HG02981 (cell line): ENCODE measurements around the gene REELD1.

Experiments used
- ATAC-seq: cut with Tn5 transposase; IDR thresholded peaks from one replicate; pipeline ENCODE4 v1.9.1; 2021; ENCODE audit warnings: mild to moderate bottlenecking, moderate library complexity; ENCODE audit not compliant: unreplicated experiment

The REELD1 gene

DNA sequence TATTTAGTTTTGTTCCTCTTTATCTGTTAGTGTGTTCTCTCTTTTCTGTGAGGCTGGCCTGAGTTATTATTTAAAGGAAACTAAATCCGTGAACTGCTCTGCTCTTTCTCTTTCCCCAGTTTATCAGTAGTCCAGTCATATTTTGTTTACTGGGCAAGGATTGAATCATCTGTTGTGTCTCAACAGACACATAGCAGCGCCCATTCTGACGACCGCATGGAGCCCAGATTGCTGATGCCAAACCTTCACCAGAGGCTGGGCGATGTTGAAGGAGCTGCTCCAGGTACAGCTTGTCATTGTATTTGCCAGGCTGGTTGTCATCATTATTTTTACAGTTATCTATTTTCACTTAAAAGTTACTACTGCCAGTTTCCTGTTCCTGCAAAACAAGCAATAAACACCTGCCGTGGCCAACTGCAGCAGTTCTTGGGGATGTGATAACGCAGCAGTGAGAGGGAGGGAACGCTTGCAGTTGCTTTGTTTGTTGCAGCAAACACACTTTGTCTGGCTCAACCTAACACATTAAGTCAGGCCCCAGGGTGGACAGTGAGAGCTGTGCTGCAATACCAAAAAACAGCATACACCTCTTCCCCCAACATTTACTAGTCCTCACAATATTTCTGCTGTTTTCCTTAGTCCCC, 10.1 kb downstream of the REELD1 start:
- no peak for ATAC-seq

DNA sequence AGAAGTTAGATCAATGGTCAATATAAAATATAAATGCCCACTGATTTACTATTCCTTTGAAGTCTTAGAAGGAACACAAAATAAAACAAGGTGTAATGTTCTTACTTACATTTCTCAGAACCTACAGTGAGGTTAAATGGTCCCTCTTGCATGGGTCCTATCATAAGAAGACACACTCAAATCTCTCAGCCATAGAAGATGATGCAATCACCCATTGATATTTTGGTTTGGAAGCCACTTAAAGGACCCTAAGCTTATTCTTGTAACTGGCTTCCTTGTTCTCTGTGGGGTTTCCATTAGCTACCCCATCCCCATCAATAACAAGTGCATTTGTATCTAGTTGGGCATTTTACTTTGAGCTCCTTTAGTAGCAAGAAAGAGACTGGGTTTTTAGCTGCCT, 15.1 kb downstream of the REELD1 start:
- no peak for ATAC-seq

DNA sequence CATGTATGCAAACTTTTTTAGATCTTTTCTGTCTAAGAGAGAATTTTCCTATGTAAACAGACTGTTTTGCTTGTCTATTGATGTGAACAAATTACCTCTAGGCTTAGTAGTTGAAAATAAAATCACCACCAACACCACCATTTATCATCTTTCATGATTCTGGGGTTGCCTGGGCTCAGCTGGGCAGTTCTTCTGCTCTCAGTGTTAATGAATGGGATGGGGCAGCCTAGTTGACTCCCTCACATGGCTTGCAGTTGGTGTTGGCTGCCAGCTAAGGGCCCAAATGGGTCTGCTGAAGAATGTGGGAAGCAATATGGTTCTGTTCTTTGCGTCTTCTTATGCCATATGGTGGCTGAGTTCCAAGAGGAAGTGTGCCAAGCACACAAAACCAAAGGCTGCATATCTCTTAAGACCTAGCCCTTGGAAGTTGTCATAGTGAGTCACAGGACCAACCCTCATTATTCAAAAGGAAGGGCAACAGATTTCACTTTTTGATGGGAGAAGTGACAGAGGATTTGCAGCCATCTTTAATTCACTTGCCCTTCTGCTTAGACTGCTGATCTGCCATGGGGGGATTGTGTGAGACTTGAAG, 17.9 kb downstream of the REELD1 start:
- no peak for ATAC-seq

DNA sequence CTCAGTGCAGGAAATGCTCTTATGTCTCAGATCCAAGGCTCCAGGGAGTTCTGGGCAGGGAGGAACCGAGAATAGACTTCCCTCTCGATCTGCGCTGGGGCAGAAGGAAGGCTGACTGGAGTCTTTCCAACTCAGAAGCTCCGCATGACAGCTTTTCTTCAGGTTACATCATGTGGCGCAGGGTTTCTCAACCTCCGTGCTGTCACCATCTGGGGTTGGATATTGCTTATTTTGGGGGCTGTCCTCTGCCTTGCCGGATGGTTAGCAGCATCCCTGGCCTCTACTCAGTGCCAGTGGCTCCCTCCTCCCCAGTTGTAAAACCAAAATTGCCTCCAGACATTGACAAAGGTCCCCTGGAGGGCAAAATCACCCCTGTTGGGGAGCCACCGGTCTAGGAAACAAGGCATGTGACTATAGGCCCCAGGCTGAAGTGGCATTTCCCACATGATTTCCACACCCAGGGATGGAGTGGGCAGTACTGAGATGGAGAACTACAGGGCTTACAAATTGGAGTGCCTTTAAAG, 21.4 kb downstream of the REELD1 start:
- ATAC-seq, result no peak

DNA sequence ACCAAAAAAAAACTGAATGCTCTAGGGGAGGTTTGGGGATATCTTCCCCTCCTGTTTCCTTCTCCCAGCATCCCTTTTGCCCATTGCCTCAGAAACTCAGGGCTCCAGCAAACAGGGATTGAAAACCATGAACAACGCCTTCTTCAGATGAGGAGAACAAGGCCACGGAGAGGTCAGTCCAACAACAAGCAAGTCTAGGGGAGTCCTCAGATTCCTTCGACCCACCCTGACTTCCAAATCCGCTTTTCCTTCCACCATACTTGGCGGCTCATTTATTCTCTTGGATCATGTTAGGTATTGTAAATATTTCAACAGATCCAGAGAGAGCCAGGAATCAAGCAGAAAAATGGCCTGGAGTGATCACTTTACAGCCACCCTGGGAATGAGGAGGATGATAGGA, 21.9 kb downstream of the REELD1 start:
- ATAC-seq, result no peak

DNA sequence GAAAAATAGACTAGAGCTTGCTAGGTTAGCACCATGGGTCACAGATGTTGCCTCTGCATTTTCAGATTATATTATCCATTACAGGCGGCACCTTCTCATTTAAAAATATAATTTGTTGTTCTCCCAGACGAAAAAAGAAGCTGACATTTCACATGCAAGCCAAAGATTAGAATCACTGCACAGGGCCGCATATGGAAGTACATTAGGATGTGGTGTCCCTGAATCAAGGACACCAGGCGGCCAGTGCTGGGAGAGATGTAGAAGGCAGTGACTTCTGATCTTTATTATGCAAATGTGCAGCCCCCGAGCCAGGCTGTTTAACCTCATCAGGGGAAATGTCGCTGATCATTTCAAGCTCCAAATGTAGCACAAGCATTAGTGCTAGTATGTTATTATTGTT, 22.8 kb downstream of the REELD1 start:
- no peak for ATAC-seq

DNA sequence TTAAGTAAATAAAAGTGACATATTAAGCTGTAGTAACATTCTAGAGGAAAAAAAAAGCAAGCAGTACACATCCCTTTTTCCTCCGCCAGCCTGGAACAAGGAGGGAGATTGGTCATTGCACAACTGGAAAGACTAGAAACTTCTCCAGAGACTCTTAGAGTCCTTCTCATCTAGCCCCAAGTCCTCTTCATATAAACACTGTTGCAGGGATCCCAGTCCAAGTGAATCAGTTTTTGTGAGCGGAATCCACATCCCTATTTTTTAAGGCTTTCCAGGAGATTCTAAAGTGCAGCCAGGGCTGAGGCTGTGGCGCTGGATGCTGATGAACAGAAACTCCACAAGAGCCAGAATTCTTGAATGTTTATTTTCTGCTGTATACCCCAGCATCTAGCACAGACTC, 23.8 kb downstream of the REELD1 start:
- ATAC-seq, result no peak

DNA sequence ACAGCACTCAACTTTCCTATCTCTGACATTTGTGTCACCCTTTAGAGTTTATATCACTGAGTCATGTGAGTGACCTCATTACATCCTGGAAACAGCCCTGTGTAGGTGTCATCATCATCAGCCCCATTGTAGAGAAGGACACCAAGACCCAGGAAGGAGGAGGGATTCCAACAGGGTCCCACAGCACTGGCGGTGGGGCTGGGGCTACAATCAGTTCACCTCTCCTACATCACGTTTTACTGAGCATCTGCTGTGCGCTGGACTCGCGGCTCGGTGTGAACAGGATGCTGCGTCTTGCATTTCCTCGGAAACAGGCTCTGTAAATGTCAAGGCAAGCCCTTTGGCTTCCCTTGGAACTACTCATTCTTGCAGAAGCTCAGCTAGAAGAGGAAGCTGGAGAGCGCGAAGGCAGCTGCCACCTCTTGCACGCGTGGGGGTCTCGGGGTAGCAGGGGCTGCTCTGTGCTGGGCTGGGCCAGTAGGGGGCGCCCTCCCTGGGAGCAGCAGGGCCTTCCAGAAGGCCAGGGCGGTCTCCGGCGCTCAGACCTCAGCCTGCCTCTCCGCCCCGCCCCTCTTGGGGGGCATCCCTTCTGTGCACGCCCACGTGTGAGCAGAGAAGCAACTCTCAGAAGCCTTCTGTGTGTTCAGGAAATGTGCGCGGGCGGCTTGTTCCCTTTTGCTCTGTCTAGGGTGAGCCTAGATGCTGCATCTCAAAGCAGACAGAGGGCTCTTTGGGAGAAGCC, 29.0 kb downstream of the REELD1 start:
- peak; percentile 69 for ATAC-seq

DNA sequence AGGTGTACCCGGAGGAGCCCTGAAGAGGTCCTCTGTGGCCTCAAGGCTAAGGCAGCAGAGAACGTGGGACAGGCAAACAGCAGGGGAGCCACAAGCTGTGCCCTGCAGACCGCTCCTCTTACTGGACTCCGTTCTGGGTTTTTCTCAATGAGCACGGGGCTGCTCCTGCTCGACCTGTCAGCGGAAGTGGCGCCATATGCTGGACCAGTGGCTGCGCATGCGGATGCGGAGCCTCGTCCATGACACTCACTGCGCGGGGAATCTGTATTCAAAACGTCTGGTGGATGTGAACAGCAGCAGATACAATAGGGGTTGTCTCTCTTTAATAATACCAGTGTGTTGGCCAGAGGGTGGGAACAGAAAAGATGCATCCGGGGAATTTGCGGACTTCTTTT, 29.5 kb downstream of the REELD1 start:
- no peak for ATAC-seq

DNA sequence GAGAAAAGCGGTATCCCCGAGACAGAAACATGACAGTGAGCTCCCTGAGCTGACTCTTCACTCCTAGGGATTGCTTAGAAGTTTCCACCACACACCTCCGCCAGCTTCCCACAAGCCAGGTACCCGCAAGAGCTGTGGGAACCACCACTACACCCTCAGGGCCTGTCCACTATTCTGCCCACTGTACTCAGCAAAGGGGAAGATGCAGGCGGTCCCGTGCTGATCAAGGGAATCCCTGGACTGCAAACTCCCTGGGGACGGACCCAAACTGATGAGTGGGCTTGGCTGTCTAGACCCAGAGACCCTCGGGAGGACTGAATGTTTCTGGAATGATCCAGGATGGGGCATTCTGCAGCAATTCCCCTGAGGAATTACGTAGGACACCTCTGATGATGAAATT, 30.2 kb downstream of the REELD1 start:
- no peak for ATAC-seq

DNA sequence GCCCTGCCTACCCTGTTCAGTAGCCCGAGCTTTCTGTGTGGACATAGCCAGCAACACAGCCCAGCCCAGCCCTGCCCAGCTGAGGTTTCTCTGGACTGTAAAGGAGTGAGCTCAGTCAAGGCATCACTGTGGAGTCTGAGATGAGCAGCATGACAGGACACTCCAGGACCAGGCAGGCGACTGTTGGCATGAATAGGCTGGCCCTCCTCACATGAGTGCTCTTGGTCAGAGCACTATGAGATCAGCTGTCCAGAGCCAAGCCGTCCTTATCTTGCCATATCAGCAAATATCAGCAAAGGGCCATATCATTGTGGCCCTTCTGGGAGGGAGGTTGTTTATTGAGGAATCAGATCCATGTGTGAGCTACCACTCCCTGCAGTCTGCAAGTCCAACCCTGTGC, 30.9 kb downstream of the REELD1 start:
- ATAC-seq, result no peak

DNA sequence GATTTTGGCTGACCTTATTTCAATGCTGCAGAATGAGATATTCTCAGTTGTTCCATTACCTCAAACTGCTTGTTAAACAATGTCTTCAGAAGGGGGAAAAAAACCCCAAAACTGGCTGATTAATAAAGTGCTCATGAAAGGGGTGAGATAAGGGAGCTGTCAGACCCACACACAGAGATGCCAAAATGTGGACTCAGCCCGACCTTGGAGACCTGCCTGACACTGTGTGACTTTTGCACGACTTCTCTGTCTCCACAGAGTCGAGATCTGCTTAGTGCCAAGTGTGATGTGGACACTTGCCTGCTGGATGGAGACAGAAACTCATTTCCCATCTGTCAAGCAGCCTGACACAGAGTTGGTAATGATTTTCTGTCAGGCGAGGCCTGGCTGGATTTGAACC, 31.5 kb downstream of the REELD1 start:
- no peak for ATAC-seq

DNA sequence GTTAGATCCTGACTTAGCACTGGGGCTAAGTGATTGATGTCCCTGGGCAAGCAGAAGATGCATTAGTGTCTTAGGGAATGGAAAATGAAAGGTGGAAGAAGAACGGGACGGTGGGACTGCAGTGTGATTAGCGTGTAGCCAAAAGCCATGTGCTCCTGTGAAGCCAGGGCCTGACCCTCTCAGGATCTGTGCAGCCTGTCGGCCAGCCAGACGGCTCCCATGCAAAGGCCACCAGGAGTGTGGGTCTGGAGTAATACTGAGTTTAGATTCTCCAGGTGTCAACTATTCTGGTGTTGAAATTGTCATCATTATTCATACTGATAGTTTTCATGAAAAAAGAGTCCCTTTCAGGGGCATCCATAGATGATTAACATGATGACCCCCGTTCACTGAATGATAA, 32.0 kb downstream of the REELD1 start:
- no peak for ATAC-seq

DNA sequence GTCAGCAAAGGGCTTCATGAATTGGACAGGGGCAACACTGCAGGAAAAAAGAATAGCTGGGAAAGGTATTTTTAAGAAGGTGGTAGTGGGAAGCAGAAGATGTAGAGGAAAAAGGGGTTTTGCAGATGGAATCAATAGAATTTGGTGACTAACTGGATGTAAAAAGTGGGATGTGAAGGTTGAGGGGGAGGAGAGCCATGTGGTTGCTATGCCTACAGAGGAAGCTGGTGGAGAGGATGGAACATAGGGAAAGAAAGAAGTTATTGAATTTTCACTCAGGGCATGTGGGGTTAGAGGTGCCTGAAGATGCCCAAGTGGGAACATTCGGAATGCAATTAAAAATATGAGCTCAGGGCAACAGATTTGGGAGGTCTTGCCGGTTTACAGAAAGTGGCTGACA, 33.0 kb downstream of the REELD1 start:
- ATAC-seq, result no peak

DNA sequence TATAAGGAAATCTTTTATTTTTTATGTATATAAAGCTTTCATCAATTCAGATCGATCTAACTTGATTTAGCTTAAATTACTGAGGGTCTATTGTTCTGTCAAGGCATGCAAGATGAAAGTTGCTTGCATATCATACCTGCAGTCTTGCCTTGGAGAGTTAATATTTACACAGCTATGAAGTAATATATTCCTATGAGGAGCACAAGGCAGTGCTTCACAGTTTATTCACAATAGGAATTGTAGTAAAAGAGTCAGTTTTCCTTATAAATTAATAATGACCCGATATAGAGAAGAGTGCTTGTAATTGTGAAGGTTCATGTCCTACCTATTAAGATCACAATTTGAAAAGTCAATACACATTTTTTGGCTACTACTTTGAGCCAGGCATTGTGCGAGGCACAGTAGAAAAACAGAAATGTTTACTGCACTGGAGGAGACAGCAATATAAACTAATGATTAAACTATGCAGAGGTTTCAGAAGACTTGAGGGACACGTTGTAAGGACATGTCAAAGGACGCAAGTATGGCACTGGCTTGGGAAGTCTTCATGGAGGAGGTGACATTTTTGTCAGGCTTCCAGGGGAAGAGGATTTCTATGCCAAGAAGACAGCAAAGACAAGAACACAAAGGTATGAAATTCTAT, 38.8 kb downstream of the REELD1 start:
- ATAC-seq, result no peak

DNA sequence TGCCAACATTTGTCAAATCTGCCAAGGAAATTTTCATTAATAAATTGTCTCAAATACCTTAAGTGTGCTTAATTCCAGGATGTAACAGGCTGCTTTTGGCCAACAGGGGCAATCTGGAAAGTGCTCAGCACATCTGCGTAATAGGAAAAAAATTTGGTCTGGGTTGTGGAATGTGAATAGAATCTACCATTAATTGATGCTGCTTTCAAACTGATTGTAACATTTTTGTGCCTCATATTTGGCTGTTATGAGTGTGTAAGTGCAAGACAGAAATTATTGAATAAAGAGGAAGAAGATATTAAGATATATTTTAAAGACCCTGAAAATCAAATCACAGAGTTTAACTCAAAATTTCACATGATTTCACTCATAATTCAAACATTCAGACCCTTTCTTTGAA, 41.1 kb downstream of the REELD1 start:
- ATAC-seq, result no peak

DNA sequence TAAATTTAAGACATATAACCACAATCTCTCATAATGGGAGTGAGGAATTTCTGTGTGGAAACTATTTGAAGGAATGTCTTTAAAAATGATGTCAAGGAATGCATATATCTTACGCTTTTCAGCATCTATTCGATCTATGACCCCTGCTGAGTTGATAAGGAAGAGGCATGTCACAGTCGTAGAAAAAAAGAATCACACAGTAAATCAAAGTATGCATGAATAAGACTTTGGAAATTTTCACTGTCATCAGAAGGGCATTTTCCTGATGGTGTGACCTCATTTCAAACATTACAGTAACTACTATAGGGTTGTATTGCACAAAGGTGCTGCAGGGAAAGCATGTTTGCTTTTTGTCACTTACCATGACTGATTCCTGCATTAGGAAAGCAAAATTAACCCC, 41.5 kb downstream of the REELD1 start:
- ATAC-seq, result no peak

DNA sequence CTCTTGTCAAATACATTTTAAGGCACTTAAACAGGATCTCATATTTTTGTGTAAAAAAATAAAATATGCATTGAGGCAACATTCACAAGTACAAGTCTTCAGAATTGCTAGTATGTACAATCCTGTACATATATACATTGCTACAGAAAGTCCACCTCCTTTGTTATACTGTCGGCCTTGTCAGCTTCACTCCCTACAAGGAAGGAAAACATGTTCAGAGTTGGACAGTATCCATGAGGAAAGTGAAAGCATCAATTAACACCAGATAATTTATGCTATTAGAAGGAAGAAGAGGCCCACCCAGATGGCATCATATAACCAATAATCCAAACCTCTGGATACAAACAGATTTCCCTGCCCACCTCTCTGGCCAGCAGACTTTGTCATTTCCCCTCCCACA, 42.0 kb downstream of the REELD1 start:
- ATAC-seq, result no peak

DNA sequence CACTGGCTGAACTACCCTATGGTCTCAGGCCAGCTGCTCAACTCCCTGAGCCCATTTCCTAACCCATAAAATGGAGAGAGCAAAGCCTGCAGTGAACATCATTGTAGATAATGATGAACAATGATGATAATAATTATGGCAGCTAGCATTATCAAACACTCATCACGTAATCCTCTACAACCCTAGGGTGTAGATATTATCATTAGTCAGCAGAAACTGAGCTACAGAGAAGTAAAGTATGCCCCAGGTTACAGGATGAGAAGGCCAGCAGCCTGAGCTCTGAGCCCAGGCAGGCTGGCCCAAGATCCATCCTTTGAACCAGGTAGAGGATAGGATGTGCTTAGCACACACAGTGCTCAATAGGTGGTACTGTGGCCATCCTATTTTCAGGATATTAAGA, 43.2 kb downstream of the REELD1 start:
- ATAC-seq, result no peak

DNA sequence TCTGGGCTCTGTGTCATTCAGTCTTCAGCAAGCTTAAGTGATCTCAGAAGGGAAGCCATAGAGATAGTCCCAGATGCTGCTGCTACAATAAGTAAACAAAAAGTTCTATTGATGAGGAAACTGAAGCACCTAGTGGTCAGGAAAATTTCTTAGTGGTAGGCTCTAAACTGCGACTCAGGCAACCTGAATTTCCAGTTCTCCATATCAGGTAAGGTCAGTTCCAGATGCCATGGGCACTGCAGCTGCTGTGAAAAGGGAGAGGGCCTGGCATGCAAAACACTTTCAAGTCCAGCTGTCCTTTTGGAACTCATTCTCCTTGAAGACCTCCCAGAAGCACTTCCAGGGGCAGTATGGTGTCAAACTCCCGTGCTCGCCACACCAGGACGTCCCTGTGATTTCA, 46.2 kb downstream of the REELD1 start:
- no peak for ATAC-seq

DNA sequence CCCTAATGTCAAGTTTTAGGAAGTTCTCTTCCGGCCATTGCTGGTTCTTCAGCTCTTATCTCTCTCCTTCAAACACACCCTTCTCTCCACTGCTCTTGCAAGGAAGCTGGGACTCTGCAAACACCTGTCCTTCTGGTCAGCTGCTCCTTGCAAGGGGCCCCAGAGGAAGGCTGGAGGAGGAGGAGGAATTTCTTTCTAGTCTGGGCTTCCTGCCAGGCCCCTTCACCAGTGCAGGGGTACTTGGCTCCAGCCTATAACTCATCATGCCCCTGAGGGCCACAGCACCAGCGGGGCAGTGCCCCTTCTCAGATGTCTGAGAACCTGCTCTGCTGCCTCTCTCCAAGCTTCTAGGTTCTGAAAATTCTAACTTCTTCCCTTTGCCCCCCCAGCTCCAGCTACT, 46.7 kb downstream of the REELD1 start:
- no peak for ATAC-seq

DNA sequence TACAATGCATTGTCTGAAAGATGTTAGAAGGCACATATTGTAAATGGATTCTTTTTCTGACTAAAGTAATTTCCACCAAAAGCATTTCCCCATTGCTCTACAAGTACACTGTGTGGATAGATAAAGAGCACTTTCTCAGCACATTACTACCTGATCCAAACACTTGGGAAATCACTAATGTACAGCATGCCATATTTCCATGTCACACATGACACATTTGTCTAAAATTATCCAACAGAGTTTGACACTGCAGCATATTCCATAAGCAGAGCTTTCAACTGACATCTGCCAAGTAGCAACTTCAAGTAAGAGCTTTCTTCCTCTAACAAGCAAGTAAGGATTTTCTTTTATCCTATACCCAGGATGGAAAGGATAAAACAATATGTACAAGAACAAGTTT, 49.5 kb downstream of the REELD1 start:
- no peak for ATAC-seq
